SK-N-SH (cell line): ENCODE results near the gene ENKUR. TPM values are rescaled to one million over a fixed set of nuclear protein-coding genes. Genes with fewer than 3 reads are reported as not detected.

ENCODE experiments used
- CTCF ChIA-PET: fragments of 300-600, 350-600 bp; formaldehyde crosslinking; extraction: SDS; loops from one replicate; lab custom pipeline; 2021; lab: Yijun Ruan, JAX
- POLR2A ChIA-PET: fragments of 350-600 bp; sonication (Branson Sonifier 250); formaldehyde crosslinking; extraction: SDS; loops from one replicate; lab custom pipeline; 2020; ENCODE audit warnings: antibody characterized with exemption, inconsistent platforms; lab: Yijun Ruan, JAX
- DNase-seq: peaks from one replicate; pipeline ENCODE4 v3.0.0; 2012
- H2AFZ ChIP-seq: fragments of 200-600 bp; sonication (generic); 2 replicates; pipeline ENCODE4 v1.8.1; 2016; ENCODE audit warnings: antibody characterized with exemption, mild to moderate bottlenecking, low read depth
- H3F3A ChIP-seq: fragments of 200-600 bp; sonication (generic); replicated peaks from 2 replicates; pipeline ENCODE3; 2016; ENCODE audit warnings: antibody characterized with exemption, mild to moderate bottlenecking; ENCODE audit not compliant: insufficient read depth
- H3K27ac ChIP-seq, 2 experiments: fragments of 200-500 bp in 1 of 2; fragments of 200-600 bp in 1 of 2; sonication (Bioruptor generic) in 1 of 2; sonication (generic), shearing (Covaris generic) in 1 of 2; 2 replicates each; pipeline versions ENCODE4 v1.5.1 to v1.6.1; 2014 to 2016; ENCODE audit warnings: low read depth in 2 of 2, inconsistent platforms in 1 of 2, low read length in 1 of 2, mild to moderate bottlenecking in 1 of 2, mixed read lengths in 1 of 2
- H3K27me3 ChIP-seq: fragments of 200-600 bp; sonication (generic), shearing (Covaris generic); 2 replicates; pipeline ENCODE4 v1.6.1; 2016; ENCODE audit warnings: mixed run types; ENCODE audit not compliant: insufficient read depth
- H3K36me3 ChIP-seq, 2 experiments: fragments of 200-500 bp in 1 of 2; fragments of 200-600 bp in 1 of 2; sonication (Bioruptor generic) in 1 of 2; sonication (generic) in 1 of 2; replicated peaks in 1 of 2; 2 replicates each; pipeline versions ENCODE3 to v1.5.1; 2014 to 2016; ENCODE audit warnings: low read length in 1 of 2, mild to moderate bottlenecking in 1 of 2; ENCODE audit not compliant: insufficient read depth in 2 of 2, control insufficient read depth in 1 of 2
- H3K4me1 ChIP-seq, 2 experiments: fragments of 200-500 bp in 1 of 2; fragments of 200-600 bp in 1 of 2; sonication (Bioruptor generic) in 1 of 2; sonication (generic), shearing (Covaris generic) in 1 of 2; 2 replicates each; pipeline versions ENCODE4 v1.5.1 to v1.6.1; 2014 to 2016; ENCODE audit warnings: low read depth in 1 of 2, low read length in 1 of 2, mixed run types in 1 of 2; ENCODE audit not compliant: insufficient read depth in 2 of 2, control insufficient read depth in 1 of 2
- H3K4me2 ChIP-seq: fragments of 200-600 bp; sonication (generic), shearing (Covaris generic); 2 replicates; pipeline ENCODE4 v1.6.1; 2017; ENCODE audit warnings: mixed run types
- H3K4me3 ChIP-seq, 2 experiments: fragments of 200-500 bp in 1 of 2; fragments of 200-600 bp in 1 of 2; sonication (Bioruptor generic) in 1 of 2; sonication (generic), shearing (Covaris generic) in 1 of 2; 2 replicates each; pipeline versions ENCODE4 v1.5.1 to v1.8.1; 2014 to 2016; ENCODE audit warnings: low read depth in 2 of 2, inconsistent platforms in 1 of 2, low read length in 1 of 2, mild to moderate bottlenecking in 1 of 2, mixed read lengths in 1 of 2, moderate library complexity in 1 of 2
- H3K79me2 ChIP-seq: fragments of 200-600 bp; sonication (generic); 2 replicates; pipeline ENCODE4 v1.8.1; 2017; ENCODE audit warnings: mild to moderate bottlenecking; ENCODE audit not compliant: insufficient read depth
- H3K9ac ChIP-seq: fragments of 200-600 bp; sonication (generic); 2 replicates; pipeline ENCODE4 v1.6.1; 2017; ENCODE audit warnings: mixed run types
- H3K9me2 ChIP-seq: fragments of 200-600 bp; sonication (generic); 2 replicates; pipeline ENCODE4 v1.6.1; 2017; ENCODE audit warnings: mixed run types
- H3K9me3 ChIP-seq: fragments of 200-600 bp; sonication (generic); 2 replicates; pipeline ENCODE4 v1.6.1; 2017; ENCODE audit warnings: mixed run types, mild to moderate bottlenecking, moderate library complexity
- H4K20me1 ChIP-seq: fragments of 200-600 bp; sonication (generic); 2 replicates; pipeline ENCODE4 v1.6.1; 2017; ENCODE audit warnings: mild to moderate bottlenecking, mixed run types; ENCODE audit not compliant: insufficient read depth
- CTCF ChIP-seq: fragments of 200-600 bp; sonication (generic); IDR thresholded peaks from 2 replicates; pipeline ENCODE4 v1.6.1; 2017; ENCODE audit warnings: antibody characterized with exemption, mild to moderate bottlenecking, moderate library complexity
- JUND ChIP-seq: IDR thresholded peaks from 2 replicates; pipeline ENCODE4 v1.4.0; 2012
- MAX ChIP-seq: IDR thresholded peaks from 2 replicates; pipeline ENCODE4 v1.4.0; 2012; ENCODE audit warnings: low read depth
- PBX3 ChIP-seq: IDR thresholded peaks from 2 replicates; pipeline ENCODE4; 2012
- RCOR1 ChIP-seq: fragments of 150-350 bp; IDR thresholded peaks from 2 replicates; pipeline ENCODE4 v1.6.1; 2017; ENCODE audit warnings: antibody characterized with exemption, low read length
- SMC3 ChIP-seq: IDR thresholded peaks from 2 replicates; pipeline ENCODE4 v1.6.1; 2012; ENCODE audit warnings: low read depth, low read length, improper control_type of control experiment
- USF1 ChIP-seq: IDR thresholded peaks from 2 replicates; pipeline ENCODE4 v1.4.0; 2012; ENCODE audit warnings: low read depth, borderline replicate concordance
- YY1 ChIP-seq: IDR thresholded peaks from 2 replicates; pipeline ENCODE4 v1.4.0; 2012; ENCODE audit warnings: low read depth, mild to moderate bottlenecking
- WGBS: methylation state at CpG from one replicate; pipeline ENCODE4 v1.1.6; 2017; ENCODE audit warnings: low lambda C conversion rate; 5-methylcytosine and 5-hydroxymethylcytosine counted together
- polyA plus RNA-seq, 3 experiments: library from polyadenylated mRNA; depleted of rRNA; stranded (reverse); fragments of >200 nt; gene quantifications; 2 replicates each; pipeline ENCODE4 v1.2.3, GENCODE V29; 2012

The ENKUR gene
- polyA plus RNA-seq, 1 of the 3 experiments (the other 2 are of a cell fraction), result 0.13 TPM

GRCh38 chr10:24952707-24953645 is 63.0 kb downstream of the ENKUR start:
- H3K4me2 ChIP-seq, result peak overlapping the region; percentile 62
- ChIA-PET POLR2A (interaction anchor here (1.0 to 1.1 kb wide), 2 partner anchors 18 to 63 kb away, joined by 3 to 4 read pairs; partner anchors contain the start of genes ENKUR and THNSL1), CTCF (interaction anchor here (0.6 to 2.6 kb wide), 8 partner anchors 10 to 310 kb away, joined by 3 to 6 read pairs (median 4); partner anchors contain the start of gene ENKUR)
- TF ChIP-seq SMC3 (peak; percentile 14; the same call in 1 of the 2 replicates), CTCF (peak; percentile 32; the same call in 1 of the 2 replicates), JUND (no peak)
- DNase-seq, result peak; percentile 87
- H3K4me3 ChIP-seq, result peak overlapping the region; percentile 32 to 50; a peak in 3 of 4 replicates
- H3K9ac ChIP-seq, result peak overlapping the region; percentile 56
- H4K20me1 ChIP-seq, result no peaks in the 10 kb centered on the region
- no peaks in the 10 kb centered on the region for H3K9me3 ChIP-seq
- H2AFZ ChIP-seq, result peak overlapping the region; percentile 90
- no peaks in the 10 kb centered on the region for H3K79me2 ChIP-seq
- H3K27ac ChIP-seq, result peak overlapping the region in 1 of 2 experiments; percentile 59; a peak in 1 of 4 replicates
- WGBS, result 27% methylated on average over 24 of the region's 53 CpGs
- H3K4me1 ChIP-seq, result peaks cover 2 to 16% of the 10 kb centered on the region in 2 experiments; a peak in 3 of 4 replicates
- H3F3A ChIP-seq, result peaks cover 12% of the 10 kb centered on the region
- H3K36me3 ChIP-seq, result no peaks in the 10 kb centered on the region
- no peaks in the 10 kb centered on the region for H3K27me3 ChIP-seq
- H3K9me2 ChIP-seq, result no peaks in the 10 kb centered on the region

- H3K9ac ChIP-seq, result peak within 1 kb of the TSS; percentile 56
Observed at GRCh38 chr10:24952143-24952706, 63.7 kb downstream of the ENKUR start, which contains the start of gene PRTFDC1. Gene PRTFDC1 (minus strand): TSS chr10:24952606. CDS start chr10:24952575, 31 bp downstream.

More at GRCh38 chr10:24952143-24952706, 63.7 kb downstream of the ENKUR start, which contains the start of gene PRTFDC1:
- TF ChIP-seq YY1, result peak; percentile 61; the same call in 1 of the 2 replicates
- TF ChIP-seq MAX, result 0 out of 2 replicates have a peak, but pooled peaks have one; percentile 24
- no peak for TF ChIP-seq RCOR1
- no peak for TF ChIP-seq USF1
- no peak for TF ChIP-seq PBX3
- no peaks in the 10 kb centered on the region for H3K9me2 ChIP-seq
- no peaks in the 10 kb centered on the region for H3K9me3 ChIP-seq
- H4K20me1 ChIP-seq, result no peaks in the 10 kb centered on the region
- peak within 1 kb of the TSS; percentile 34 to 59; a peak in 3 of 4 replicates for H3K27ac ChIP-seq
- H3K36me3 ChIP-seq, result no peaks in the 10 kb centered on the region
- H3K4me2 ChIP-seq, result peak within 1 kb of the TSS; percentile 62
- ChIA-PET CTCF (interaction anchor here (1.0 to 2.6 kb wide), 6 partner anchors 9 to 309 kb away, joined by 3 to 6 read pairs (median 5); partner anchors contain the start of gene ENKUR), POLR2A (no interaction called here)
- WGBS, result 16% methylated on average over 28 of the region's 56 CpGs
- peaks cover 11% of the 10 kb centered on the region for H3F3A ChIP-seq
- H3K79me2 ChIP-seq, result no peaks in the 10 kb centered on the region
- DNase-seq, result no peak
- peak within 1 kb of the TSS; percentile 90 for H2AFZ ChIP-seq
- H3K27me3 ChIP-seq, result no peaks in the 10 kb centered on the region
- H3K4me3 ChIP-seq, result peak within 1 kb of the TSS; percentile 32 to 50; a peak in 3 of 4 replicates
- peaks cover 8 to 16% of the 10 kb centered on the region in 2 experiments; a peak in 3 of 4 replicates for H3K4me1 ChIP-seq
